ENCODE results near the gene PLEKHA7.

DNA sequence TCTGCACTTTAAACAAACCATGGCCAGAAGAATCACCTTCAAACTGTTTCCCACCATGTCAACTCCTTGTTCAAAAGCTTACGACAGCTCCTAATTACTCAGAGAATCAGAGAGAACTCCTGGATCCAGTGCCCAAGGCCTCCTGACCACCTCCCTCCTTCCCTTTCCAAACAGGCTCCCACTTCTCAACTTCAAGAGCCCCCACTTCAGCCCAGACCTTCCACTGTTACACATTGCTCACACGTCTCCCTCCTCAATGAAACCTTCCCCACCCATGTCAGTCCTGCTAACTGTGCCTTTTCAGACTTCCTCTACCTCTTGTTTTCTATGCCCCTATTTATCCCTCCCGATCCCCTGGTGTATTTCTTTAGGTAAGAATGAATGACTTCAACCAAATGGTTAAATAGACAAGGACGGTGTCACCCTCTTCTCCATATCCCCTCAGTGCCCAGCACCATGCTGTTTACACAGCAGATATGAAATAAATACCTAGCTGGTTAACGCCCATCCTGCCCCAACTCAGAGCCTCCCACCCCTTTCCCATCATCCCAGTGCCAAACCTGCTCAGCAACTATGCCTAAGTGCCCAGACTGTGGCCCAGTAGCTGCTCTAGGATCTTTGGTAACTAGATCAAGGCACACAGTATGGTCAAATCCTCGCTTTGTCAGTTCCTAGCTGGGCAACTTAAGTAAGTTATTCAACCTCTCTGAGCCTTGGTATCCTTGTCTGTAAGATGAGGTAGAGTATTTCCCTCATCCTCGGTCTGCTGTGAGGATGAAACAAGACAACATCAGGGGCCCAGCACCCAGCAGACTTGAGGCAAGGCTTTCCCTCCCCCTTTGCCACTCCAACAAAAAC is 36.8 kb downstream of the PLEKHA7 start:
- TF ChIP-seq, protein P1, sequence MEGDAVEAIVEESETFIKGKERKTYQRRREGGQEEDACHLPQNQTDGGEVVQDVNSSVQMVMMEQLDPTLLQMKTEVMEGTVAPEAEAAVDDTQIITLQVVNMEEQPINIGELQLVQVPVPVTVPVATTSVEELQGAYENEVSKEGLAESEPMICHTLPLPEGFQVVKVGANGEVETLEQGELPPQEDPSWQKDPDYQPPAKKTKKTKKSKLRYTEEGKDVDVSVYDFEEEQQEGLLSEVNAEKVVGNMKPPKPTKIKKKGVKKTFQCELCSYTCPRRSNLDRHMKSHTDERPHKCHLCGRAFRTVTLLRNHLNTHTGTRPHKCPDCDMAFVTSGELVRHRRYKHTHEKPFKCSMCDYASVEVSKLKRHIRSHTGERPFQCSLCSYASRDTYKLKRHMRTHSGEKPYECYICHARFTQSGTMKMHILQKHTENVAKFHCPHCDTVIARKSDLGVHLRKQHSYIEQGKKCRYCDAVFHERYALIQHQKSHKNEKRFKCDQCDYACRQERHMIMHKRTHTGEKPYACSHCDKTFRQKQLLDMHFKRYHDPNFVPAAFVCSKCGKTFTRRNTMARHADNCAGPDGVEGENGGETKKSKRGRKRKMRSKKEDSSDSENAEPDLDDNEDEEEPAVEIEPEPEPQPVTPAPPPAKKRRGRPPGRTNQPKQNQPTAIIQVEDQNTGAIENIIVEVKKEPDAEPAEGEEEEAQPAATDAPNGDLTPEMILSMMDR (IDR thresholded peaks at IDR 0.05) = no peak
- TF ChIP-seq POLR2A (IDR thresholded peaks at IDR 0.05) = no peak
